Measurements from ENCODE around the gene SLC16A7.

DNA sequence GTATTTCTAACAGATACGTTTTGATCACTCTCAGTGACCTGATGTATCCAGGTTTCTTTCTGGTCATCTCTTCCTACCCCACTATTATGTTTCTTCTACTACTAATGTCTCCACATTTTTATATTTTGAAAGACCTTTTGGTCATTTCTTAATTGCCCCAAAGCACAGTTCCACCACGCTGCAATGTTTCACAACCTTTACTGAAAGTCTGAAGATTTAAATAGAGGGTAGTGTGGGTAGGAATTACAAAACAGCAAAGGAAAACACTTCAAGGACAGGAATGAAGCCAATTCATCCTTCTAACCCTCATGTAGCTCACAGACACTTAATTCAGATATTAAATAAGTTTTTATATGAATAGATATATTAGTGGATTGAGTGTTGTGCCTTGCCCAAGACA is 36.1 kb upstream of the SLC16A7 start:
- TF ChIP-seq, protein P1, sequence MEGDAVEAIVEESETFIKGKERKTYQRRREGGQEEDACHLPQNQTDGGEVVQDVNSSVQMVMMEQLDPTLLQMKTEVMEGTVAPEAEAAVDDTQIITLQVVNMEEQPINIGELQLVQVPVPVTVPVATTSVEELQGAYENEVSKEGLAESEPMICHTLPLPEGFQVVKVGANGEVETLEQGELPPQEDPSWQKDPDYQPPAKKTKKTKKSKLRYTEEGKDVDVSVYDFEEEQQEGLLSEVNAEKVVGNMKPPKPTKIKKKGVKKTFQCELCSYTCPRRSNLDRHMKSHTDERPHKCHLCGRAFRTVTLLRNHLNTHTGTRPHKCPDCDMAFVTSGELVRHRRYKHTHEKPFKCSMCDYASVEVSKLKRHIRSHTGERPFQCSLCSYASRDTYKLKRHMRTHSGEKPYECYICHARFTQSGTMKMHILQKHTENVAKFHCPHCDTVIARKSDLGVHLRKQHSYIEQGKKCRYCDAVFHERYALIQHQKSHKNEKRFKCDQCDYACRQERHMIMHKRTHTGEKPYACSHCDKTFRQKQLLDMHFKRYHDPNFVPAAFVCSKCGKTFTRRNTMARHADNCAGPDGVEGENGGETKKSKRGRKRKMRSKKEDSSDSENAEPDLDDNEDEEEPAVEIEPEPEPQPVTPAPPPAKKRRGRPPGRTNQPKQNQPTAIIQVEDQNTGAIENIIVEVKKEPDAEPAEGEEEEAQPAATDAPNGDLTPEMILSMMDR (IDR thresholded peaks at IDR 0.05): no peak
- TF ChIP-seq POLR2AphosphoS5 (IDR thresholded peaks at IDR 0.05) (no peak), POLR2A (IDR thresholded peaks at IDR 0.05) (no peak), EP300 (IDR thresholded peaks at IDR 0.05) (no peak)

Data from upper lobe of left lung (tissue), 4 donors.